HL-60 (cell line): Measurements from ENCODE around the gene EXOC4.

Experiments
- DNase-seq, 2 experiments: peaks; one replicate each; pipeline ENCODE4 v3.0.0-alpha.2; 2010 to 2020; ENCODE audit warnings: low read depth in 1 of 2, low spot score in 1 of 2
- H3K27ac ChIP-seq: fragments of 250-450 bp; sonication (Bioruptor Pico); replicated peaks from 2 replicates; pipeline ENCODE4 v1.5.1; 2020; ENCODE audit warnings: mild to moderate bottlenecking, moderate library complexity
- H3K27me3 ChIP-seq: fragments of 250-450 bp; sonication (Bioruptor Pico); 2 replicates; pipeline ENCODE4 v1.5.1; 2021; ENCODE audit warnings: mild to moderate bottlenecking, moderate library complexity; ENCODE audit not compliant: insufficient read depth, poor library complexity, severe bottlenecking
- H3K4me3 ChIP-seq: replicated peaks from 2 replicates; pipeline ENCODE4 v1.5.1; 2011; ENCODE audit warnings: mild to moderate bottlenecking, control low read depth, low read length; ENCODE audit not compliant: insufficient read depth
- GABPA ChIP-seq: IDR thresholded peaks from 2 replicates; pipeline ENCODE4 v1.6.1; 2012; ENCODE audit warnings: low read depth
- POLR2AphosphoS5 ChIP-seq: IDR thresholded peaks from 2 replicates; pipeline ENCODE4 v1.6.1; 2012; ENCODE audit warnings: low read depth
- SPI1 ChIP-seq: IDR thresholded peaks from 2 replicates; pipeline ENCODE4 v1.6.1; 2012; ENCODE audit warnings: low read depth, mild to moderate bottlenecking, borderline replicate concordance
- TF ChIP-seq, protein P1 (sequence below): IDR thresholded peaks from one replicate; pipeline ENCODE4 v1.5.1; 2011; ENCODE audit warnings: low read length, control low read depth, inconsistent platforms; ENCODE audit not compliant: insufficient read depth
- TF ChIP-seq, protein P2 (sequence below): IDR thresholded peaks from 2 replicates; pipeline ENCODE4 v1.6.1; 2012; ENCODE audit warnings: low read depth; ENCODE audit not compliant: insufficient replicate concordance

EXOC4 gene

GRCh38 chr7:133530682-133531081, 277.8 kb downstream of the EXOC4 start:
- no peak for DNase-seq
- Histone ChIP-seq H3K4me3 (no peak overlapping the region), H3K27me3 (no peaks in the 10 kb centered on the region), H3K27ac (no peak overlapping the region)
- TF ChIP-seq SPI1 (no peak), GABPA (no peak), POLR2AphosphoS5 (no peak)
- TF ChIP-seq, protein P1, sequence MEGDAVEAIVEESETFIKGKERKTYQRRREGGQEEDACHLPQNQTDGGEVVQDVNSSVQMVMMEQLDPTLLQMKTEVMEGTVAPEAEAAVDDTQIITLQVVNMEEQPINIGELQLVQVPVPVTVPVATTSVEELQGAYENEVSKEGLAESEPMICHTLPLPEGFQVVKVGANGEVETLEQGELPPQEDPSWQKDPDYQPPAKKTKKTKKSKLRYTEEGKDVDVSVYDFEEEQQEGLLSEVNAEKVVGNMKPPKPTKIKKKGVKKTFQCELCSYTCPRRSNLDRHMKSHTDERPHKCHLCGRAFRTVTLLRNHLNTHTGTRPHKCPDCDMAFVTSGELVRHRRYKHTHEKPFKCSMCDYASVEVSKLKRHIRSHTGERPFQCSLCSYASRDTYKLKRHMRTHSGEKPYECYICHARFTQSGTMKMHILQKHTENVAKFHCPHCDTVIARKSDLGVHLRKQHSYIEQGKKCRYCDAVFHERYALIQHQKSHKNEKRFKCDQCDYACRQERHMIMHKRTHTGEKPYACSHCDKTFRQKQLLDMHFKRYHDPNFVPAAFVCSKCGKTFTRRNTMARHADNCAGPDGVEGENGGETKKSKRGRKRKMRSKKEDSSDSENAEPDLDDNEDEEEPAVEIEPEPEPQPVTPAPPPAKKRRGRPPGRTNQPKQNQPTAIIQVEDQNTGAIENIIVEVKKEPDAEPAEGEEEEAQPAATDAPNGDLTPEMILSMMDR = no peak
- TF ChIP-seq, protein P2, sequence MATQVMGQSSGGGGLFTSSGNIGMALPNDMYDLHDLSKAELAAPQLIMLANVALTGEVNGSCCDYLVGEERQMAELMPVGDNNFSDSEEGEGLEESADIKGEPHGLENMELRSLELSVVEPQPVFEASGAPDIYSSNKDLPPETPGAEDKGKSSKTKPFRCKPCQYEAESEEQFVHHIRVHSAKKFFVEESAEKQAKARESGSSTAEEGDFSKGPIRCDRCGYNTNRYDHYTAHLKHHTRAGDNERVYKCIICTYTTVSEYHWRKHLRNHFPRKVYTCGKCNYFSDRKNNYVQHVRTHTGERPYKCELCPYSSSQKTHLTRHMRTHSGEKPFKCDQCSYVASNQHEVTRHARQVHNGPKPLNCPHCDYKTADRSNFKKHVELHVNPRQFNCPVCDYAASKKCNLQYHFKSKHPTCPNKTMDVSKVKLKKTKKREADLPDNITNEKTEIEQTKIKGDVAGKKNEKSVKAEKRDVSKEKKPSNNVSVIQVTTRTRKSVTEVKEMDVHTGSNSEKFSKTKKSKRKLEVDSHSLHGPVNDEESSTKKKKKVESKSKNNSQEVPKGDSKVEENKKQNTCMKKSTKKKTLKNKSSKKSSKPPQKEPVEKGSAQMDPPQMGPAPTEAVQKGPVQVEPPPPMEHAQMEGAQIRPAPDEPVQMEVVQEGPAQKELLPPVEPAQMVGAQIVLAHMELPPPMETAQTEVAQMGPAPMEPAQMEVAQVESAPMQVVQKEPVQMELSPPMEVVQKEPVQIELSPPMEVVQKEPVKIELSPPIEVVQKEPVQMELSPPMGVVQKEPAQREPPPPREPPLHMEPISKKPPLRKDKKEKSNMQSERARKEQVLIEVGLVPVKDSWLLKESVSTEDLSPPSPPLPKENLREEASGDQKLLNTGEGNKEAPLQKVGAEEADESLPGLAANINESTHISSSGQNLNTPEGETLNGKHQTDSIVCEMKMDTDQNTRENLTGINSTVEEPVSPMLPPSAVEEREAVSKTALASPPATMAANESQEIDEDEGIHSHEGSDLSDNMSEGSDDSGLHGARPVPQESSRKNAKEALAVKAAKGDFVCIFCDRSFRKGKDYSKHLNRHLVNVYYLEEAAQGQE = no peak

- no peak overlapping the region for H3K27ac ChIP-seq
Measured at GRCh38 chr7:133534816-133535215, 281.9 kb downstream of the EXOC4 start.

GRCh38 chr7:133535308-133535707, 282.4 kb downstream of the EXOC4 start:
- no peak overlapping the region for H3K27ac ChIP-seq
- TF ChIP-seq, protein P1 = no peak
- no peak for TF ChIP-seq POLR2AphosphoS5
- TF ChIP-seq SPI1 = no peak
- TF ChIP-seq, protein P2 = no peak
- no peak for TF ChIP-seq GABPA
- H3K27me3 ChIP-seq = no peaks in the 10 kb centered on the region

More at GRCh38 chr7:133534816-133535215, 281.9 kb downstream of the EXOC4 start:
- Histone ChIP-seq H3K4me3 (no peak overlapping the region), H3K27me3 (no peaks in the 10 kb centered on the region)
- TF ChIP-seq, protein P1 = no peak
- no peak for TF ChIP-seq SPI1
- no peak for TF ChIP-seq GABPA
- TF ChIP-seq, protein P2 = no peak
- no peak for TF ChIP-seq POLR2AphosphoS5
- no peak for DNase-seq

More at GRCh38 chr7:133535308-133535707, 282.4 kb downstream of the EXOC4 start:
- DNase-seq = no peak
- H3K4me3 ChIP-seq = no peak overlapping the region
